ENCODE results near the gene ATP5MC2.
"Not testable (repeated sequence)": the region's sequence is repeated elsewhere in the genome, so short reads cannot be mapped to it uniquely, and the experiment has no call there.

The ATP5MC2 gene

DNA sequence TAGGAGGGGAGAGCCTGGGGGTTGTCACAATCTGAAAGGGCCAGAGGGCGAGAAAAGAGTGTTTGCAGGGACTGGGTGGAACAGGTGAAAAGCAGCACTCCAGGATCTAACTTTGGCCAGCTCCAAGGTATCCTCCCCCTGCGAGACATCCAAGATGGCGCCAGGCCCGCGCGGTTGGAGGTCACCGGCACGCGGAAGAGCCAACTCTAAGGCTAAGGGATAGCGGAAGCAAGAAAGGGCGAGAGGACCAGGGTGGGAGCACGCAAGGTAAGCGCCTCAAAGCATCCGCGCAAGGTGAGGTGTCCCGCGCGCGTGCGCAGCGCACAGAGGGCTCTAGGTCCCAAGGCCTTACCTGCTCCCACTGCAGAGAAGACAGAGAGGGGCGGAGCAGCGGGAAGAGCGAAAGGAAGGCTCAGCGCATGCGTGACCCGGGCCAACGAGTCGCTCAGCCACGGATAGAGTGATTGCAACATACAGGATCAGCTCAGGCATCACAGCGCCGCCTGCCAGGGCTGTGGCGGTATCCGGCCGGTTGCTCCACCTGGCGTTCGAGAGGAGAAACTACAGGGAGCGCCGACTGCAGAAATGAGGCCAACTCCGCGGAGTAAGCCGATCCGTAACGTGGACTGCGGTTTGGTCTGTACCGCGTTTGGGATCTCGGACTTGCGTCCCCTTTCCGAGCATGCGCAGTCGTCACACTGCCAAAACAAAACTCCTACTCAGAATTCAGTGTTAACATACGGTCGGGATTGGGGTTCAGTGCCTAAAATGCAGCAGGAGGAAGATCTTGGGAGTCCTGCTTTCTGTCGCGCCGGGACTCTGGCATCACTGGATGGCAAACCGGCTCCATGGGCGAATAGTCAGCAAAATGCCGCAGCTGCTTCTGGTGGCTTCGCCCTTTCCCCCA lies at the start of gene ATP5MC2:
Gene ATP5MC2 (minus strand): TSS at position 383 of the 907 bp plus-strand sequence. CDS start 3,469 bp downstream, outside the sequence.
- peak; percentile 98 for DNase-seq

DNA sequence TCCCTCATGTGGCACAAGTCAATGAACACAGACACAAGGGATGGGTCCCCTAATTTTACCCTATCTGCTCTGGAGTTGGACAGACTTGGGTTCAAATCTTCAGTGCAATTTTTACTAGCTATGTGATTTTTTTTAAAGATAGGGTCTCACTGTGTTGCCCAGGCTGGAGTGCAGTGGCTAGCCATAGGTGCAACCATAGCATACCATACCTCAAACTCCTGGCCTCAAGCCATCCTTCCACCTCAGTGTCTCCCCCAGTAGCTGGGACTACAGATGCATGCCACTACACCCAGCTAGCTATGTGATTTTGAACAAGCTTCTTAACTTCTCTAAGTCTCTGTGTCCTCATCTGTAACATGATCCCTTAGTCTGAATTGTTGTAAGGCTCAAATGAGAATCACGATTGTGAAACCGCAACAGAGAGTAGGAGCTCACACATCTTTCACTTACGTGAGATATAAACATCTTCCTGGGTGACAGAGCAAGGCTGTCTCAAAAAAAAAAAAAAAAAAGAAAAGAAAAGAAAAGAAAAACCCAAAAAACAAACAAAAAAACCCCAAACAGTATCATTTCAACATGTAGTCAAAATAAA lies 46.7 kb upstream of the ATP5MC2 start:
- DNase-seq = no peak

DNA sequence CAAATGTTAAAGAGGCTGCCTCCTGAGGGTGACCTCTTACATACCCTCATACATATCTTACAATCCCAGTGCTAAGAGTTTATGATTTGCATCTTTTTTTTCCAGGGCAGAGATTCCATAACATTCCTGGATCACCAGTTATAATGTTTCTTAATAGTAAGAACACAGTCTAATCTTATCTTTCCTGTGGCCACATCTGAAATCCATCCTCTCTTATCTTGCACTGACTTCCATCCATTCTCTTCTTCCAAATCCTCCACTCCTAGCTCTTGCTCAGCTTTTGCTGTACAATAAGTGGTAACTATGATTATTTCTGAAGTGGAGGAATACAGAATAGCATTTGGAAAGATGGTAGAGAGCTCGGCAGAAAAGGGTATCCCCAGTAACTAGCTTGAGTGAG lies 45.1 kb upstream of the ATP5MC2 start:
- no peak for DNase-seq

DNA sequence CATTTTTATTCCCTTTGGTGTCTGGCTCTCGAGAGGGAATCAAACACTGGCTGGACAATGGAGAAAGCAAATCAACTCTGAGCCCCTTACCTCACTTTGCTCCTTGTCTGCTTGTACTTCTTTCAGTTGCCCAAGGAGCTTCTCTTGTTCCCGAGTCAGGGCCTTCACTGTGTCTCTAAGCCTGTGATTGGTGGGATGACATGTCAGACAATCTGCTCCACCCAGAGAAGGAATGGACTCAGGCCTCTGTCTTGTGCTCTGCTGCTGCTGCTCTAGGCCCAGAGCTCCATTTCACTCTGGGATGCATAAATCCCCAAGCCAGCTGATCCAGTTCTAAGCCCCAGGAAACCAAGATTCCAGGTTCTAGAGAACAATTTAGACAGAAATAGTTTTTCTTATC lies 43.8 kb upstream of the ATP5MC2 start:
- no peak for DNase-seq

DNA sequence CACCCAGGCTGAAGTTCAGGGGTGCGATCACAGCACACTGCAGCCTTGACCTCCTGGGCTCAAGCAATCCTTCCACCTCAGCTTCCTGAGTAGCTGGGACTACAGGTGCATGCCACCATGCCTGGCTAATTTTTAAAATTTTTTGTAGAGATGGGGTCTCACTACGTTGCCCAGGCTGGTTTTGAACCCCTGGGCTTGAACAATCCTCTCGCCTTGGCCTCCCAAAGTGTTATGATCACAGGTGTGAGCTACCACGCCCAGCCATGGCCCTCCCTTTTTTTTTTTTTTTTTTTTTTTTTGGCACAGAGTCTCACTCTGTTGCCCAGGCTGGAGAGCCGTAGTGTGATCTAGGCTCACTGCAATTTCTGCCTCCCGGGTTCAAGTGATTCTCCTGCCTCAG lies 42.7 kb upstream of the ATP5MC2 start:
- DNase-seq = not testable (repeated sequence)

DNA sequence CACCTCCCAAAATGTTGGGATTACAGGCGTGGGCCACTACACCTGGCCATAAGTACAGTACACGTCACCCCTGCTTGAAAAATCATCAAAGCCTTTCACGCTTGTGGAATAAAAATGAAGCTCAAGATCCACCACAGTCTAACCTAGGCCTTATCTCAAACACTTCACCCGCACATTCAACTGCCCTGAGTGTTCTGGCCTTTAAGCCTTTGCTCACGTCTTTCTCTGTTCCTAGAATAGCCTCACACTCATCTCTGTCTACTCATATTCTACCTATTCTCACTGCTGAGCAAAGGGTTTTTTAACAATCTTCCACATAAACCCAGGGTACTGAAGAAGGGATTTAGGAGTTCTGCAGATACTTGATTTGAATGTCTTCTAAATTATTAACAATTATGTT lies 41.4 kb upstream of the ATP5MC2 start:
- DNase-seq = no peak

DNA sequence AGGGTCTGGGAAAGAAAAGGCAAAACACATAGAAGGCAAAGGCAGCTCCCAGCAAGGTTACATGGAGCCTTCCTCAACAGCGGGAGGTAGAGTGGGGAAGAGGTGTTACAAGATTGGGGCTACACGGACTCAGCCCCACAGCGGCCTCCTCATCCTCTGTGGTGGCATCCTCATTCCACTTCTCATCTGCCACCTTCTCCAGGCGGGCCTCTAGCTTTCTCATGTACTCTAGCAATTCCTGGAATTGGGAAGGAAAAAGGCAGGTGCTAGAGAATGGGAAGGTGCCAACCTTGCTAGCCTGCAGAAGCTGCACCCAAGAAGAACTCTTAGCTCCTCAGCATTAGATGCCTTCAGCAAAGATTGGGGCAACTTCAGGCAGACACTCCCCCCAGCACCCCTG lies 38.1 kb upstream of the ATP5MC2 start:
- no peak for DNase-seq

DNA sequence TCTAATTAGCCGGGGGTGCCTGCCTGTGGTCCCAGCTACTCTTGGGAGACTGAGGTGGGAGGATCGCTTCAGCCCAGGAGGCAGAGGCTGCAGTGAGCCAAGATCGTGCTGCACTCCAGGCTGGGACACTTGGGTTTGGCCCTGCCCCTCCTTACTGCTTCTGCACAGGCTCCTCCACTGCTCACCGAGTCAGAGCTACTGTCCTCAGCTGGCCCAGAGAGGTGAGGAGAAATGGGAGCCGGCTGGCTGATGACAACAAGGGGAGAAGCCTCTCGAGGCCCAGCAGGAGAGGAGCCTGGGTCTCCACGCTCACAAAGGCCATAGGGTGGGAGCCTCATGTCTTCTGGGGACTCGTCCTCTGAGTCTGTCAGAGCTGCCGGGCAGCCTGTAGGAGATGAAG lies 37.6 kb upstream of the ATP5MC2 start:
- no peak for DNase-seq

DNA sequence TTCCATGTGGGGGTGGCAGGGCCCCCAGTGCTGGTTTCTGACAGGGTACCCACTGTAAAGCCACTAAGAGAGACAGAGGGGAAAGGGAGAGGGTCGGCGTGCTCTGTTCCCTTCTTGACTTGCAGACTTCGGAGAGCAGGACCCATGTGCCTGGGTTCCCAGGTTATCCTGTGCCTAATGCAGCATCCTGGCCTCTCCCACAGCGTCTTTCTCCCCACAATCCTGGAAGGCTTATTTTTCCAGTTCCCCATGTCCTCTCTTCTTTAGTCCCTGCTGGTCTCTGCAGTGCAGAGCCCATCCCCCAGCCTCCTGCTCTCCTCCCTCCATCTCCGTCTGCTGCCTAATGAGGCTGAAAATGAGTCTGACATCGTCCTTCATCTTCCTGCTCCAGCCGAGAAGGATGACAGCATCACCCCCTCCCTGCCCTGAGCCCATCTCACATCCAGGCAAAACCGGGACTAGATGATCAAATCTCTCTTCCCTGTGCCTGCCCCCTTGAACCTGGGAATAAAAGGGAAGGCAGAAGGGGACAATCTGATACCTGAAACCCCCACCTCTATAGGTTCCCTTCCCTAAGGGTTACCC lies 36.3 kb upstream of the ATP5MC2 start:
- DNase-seq = no peak

DNA sequence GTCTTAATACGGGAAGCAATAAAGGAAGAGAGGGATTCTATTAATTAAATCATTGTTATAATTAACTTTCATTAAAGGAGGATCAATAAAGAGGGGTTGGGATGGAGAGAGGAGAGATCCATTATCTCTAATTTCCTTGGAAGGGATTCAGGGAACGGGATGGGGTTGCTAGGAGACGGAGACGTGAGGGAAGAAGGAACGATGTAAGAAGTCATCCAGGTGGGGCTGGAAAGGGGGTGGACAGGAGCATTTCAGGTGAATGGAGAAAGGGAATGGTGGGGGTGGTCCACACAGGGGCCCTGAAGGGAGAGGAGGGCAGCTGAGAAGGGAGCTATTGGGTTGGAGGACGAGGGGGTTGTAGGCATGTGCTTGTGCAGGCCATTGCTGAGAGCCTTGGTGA lies 34.2 kb upstream of the ATP5MC2 start:
- no peak for DNase-seq

DNA sequence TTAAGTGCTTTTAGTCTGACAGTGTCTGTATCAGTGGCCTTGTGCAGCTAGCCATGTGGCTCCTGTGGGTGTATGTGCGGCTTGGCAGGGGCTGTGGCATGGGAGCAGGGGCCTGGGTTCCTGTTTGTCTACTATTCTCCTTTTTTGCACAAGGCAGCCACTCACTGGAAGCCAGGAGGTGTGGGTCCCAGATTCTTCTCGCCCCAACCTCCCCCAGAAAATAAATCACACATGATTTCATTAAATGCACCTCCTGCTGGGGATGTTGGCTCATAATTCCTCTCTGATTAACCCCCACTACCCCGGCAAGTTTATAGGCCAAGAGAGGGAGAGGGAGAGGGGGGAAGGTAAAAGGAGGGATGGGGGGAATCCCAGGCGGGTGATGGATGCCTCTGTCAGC lies 33.8 kb upstream of the ATP5MC2 start:
- no peak for DNase-seq

DNA sequence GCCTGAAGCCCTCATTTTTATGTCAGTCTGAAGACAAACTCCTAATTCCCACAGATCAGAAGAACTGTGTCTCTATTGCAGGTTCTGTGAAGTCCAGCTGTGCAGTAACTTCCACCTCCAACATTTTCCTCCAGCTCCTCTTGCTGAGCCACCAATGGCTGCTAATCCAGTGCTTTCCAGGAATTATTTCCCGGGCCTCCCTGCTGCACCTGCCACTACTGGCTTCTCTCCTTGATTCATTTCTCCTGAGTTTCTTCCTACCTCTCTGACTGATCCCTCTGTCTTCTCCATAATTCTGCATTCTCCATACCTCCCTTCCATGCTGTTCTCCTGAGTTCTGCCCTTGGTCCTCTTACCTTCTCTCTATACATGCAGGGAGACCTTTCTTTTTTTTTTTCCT lies 30.2 kb upstream of the ATP5MC2 start:
- DNase-seq = no peak

DNA sequence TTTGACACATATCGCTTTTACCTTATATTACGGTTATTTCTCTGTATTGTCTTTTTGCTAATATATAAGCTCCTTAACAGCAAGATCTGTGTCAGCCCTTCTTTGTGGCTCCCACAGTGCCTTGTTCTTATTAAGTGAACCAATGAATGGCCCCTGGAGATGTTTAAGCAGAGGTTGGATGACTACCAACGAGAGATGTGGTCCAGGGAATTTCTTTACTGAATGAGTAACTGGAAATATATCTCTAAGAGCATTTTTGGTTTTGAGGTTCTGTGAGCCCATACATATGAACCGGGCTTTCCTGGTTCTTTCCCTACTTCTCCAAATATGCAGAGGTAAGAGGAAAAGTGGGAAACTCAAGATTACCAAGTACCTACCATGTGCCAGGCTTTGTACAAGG lies 27.9 kb upstream of the ATP5MC2 start:
- DNase-seq = no peak

DNA sequence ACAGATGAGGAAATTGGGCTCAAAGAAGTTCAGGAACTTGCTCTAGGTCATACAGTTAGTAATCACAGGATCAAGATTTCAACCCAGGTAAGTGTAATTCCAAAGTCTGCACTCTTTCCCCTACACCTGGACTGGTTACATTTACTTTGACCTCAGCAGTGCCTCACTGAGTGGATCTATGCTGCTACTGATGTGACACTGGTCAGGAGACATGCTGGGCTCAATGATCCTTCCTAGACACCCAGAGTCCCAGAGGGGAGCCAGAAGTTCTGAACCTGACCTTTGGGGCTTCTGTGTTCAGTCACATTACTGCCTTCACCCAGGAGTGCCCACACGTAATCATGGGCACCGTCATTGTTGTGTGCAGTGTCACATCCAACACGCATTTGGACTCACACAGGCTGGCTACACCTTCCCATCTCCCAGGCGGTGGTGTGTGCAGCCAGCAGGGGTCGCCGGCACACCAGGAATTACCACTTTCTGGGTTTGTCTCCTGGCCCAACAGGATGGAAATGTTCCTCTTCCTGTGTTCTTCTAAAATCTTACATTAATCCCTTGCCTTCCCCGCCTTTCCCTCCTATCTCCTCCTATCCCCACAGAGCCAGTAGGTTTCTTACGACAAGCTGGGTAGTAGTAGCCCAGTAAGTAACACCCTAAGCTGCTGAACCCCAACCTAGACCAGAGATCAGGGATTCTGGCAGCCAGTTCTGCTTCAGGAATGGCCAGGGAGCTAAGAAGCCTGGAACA lies 25.8 kb upstream of the ATP5MC2 start:
- DNase-seq = peak; percentile 10

DNA sequence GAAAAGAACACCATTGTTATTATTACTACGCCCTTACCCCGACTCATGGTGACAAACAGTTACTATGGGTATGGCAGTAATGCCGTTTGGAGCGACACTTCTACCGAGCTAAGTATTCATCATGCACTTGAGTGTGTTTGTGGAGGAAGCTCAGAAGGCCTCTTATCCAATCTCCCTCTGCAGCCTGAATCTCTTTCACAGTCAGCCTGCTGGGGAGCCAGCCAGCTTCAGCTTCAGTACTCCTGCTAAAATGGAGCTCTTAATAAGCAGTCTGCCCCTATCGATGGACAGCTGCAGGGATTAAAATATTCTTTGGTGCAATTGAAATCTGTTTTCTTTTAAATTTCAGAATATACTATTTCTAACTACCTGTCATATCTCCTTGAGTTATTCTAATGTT lies 24.7 kb upstream of the ATP5MC2 start:
- DNase-seq = no peak

DNA sequence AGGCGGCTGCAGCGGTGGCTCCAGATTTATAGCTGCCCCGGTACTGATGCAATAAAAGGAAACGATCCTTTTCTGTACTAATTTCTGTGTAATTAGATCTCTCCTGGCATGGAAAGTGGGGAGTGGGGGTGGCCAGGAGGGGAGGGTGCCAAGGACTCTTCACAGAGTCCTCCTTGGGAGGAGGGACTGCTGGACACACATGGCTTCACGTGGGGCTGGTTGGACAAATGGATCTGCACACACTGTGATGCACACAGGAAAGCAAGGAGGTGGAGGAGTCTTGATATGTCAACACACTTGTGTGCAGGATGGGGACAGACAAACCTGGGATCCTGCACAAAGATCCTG lies 23.8 kb upstream of the ATP5MC2 start:
- DNase-seq = no peak

DNA sequence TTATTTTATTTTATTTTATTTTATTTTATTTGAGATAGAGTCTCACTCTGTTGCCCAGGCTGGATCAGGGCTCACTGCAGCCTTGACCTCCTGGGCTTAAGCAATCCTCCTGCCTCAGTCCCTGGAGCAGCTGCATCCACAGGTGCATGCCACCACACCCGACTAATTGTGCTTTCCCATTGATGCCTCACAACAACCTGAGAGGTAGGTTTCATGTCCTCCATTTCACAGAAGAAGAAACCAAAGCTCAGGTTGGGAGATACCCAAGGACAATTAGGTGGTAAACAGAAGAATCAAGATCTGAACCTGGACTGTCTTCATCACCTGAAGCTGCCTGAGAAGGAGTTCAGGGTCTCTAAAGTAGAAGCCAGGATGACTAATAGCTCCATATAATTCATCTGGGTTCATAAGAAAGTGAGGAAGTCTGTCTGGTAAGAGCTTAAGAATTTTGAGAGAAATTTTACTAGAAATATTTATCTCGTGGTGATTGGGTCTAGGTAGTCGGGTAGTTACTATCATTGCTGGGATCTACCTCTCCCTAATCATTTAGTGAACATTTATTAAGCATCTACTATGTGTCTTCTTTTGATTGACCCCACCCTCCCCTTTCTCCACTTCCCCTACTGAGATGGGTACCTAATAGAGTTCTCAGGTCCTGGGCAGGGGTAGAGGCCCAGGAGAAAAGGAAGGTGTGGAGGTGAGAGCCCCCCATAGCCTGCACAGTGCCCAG lies 23.2 kb upstream of the ATP5MC2 start:
- DNase-seq = no peak

DNA sequence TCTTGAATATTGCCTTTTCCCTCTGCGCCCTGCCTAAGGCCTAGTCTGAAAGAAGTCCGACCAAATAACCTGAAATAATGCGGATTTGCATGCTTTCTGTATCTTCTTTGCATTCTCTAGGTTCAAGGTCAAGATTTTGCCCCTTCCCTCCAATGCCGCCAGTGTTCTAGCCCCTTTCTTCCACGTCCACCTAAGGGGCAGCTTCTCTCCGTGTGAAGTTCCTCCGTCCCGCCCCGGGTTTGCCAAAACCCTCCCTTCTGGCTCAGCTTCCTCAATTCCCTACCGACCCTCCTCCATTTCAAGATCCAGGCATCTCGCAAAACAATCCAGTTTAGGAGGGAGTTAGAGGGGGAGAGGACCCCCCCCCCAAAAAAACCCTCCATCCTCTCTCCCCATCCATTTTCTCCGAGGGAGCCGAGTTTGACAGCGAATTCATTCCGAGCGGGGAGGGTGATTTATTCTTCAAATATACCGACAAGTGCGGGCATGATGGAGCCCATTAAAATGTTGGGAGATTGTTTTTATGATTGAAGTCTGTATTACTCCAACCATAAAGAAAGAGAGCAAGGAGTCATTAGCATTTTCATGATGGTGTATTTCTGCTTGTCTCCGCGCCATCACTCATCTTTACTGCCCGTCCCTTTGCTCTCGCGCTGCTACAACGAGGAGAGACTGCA lies 20.9 kb upstream of the ATP5MC2 start:
- DNase-seq = no peak

DNA sequence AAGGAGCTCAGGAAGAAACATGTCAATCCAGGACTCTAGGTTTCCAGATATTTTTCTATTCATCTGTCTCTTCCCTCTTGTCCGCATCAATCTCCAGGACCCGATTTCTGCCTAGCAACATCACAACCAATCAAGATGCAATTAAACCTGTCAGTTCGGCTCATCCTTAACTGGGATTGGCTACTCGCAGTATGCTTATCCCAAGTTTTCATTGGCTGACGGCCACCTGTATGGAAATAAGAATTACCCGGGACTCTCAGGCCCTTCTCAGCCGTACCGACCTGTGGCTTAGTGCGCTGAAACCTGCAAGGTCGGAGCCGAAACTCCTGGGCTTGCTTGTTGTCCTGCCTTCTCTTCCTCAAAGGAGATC lies 20.4 kb upstream of the ATP5MC2 start:
- peak; percentile 90 for DNase-seq

DNA sequence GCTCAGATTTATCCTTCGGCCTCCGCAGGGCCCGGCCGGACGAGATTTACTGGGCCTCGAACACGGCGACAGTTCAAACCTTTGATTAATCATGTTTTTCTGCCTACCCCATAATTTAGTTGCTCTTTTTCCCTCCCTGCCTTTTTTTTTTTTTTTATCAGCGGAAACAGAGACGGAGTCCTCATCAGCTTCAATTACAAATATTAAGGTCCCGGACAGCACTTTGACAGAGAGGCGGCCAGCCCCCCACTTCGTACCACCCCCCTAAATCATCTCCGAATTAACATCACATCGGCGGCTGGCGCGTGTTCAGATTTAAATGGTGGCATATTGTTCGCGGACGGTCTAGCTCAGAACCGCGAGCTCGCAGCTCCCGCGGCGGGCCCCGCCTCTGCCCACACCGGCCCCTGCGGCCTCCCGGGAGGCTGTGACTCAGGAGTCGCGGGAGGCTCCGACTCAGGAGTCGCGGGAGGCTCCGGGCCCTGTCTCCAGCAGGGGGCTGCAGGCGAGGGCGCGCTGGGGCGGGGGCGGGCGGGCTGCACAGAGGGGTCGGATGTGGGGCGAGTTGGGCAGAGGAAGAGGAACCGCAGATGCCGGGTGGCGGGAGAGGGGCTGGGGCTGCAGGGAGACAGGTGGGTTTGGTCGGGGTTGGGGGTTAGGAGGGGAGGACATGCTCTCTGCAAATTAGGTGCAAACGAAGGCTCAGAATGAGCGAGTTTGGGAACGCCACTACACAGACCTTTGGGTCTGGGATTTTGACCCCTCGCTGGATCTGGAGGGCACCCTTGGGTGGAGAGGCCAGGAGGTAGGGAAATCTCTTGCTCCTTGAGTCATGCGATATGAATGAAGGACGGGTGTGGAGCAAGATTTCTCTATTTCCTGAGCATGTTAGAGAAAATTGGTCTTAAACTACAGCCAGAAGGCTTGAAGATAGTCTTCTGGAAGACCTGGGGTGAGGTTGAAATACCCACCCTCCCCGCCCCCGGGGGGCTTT lies 19.6 kb upstream of the ATP5MC2 start:
- DNase-seq = no peak

DNA sequence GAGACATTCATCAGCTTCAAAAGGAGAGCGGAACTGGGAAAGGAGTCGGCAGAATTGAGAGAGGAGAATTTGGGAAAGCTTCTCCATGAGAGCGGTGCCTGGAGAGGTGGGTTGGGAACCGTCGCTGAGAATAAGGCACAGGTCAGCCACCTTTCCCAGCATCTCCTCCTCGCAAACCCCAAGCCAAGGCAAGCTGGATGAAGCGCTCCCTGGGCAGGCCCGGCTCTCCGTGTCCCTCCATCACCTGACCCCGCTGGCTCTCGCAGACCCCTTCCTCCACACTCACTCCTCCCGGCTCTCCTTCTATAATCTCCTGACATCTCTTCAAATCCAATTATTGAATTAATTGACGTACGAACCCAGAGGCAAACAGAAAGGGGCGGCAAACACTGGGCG lies 18.9 kb upstream of the ATP5MC2 start:
- no peak for DNase-seq
